22Rv1 (cell line): Measurements from ENCODE around the gene KIF25.

Source experiments
- CTCF ChIP-seq: fragments of 450-650 bp; IDR thresholded peaks from 2 replicates; pipeline ENCODE4 v1.5.1; 2017; ENCODE audit warnings: mild to moderate bottlenecking
- ZFX ChIP-seq: fragments of 450-650 bp; IDR thresholded peaks from 2 replicates; pipeline ENCODE4 v1.6.1; 2017; ENCODE audit warnings: antibody characterized with exemption, borderline replicate concordance

- no peak for TF ChIP-seq CTCF
- TF ChIP-seq ZFX, result no peak
These were observed 13.2 kb upstream of the KIF25 start for GRCh38 chr6:167984144-167984719.
